T-helper 2 cell treated with Interferon-gamma antibody and Interleukin-4, amounts not matched to agents 5 μg/mL and 100 μg/mL, for 36 hours (primary cell): ENCODE results near the gene DLGAP3.

Experiments used
- DNase-seq: peaks from one replicate; pipeline ENCODE4 v3.0.0; 2021; ENCODE audit warnings: low spot score
- H3K27ac Mint-ChIP-seq: one replicate; pipeline ENCODE4 v1.8.0; 2021; ENCODE audit warnings: mild to moderate bottlenecking, mixed read lengths
- H3K27me3 Mint-ChIP-seq: one replicate; pipeline ENCODE4 v1.8.0; 2021; ENCODE audit warnings: low read depth, mixed read lengths
- H3K36me3 Mint-ChIP-seq: one replicate; pipeline ENCODE4 v1.8.0; 2021; ENCODE audit warnings: low read depth, mixed read lengths
- H3K4me1 Mint-ChIP-seq: one replicate; pipeline ENCODE4 v1.8.0; 2021; ENCODE audit warnings: low read depth, mixed read lengths
- H3K4me3 Mint-ChIP-seq: one replicate; pipeline ENCODE4 v1.8.0; 2022; ENCODE audit warnings: mild to moderate bottlenecking, moderate library complexity, mixed read lengths
- H3K9me3 Mint-ChIP-seq: one replicate; pipeline ENCODE4 v1.8.0; 2021; ENCODE audit warnings: mixed read lengths

The DLGAP3 gene

GRCh38 chr1:34874296-34874952, 55.0 kb downstream of the DLGAP3 start:
- H3K36me3 Mint-ChIP-seq, result no peaks in the 10 kb centered on the region
- peaks cover 43% of the 10 kb centered on the region for H3K27me3 Mint-ChIP-seq
- DNase-seq, result no peak
- no peaks in the 10 kb centered on the region for H3K9me3 Mint-ChIP-seq
- no peak overlapping the region for H3K27ac Mint-ChIP-seq
- H3K4me1 Mint-ChIP-seq, result no peaks in the 10 kb centered on the region
- H3K4me3 Mint-ChIP-seq, result no peak overlapping the region

- Mint-ChIP-seq H3K36me3 (no peaks in the 10 kb centered on the region), H3K9me3 (no peaks in the 10 kb centered on the region), H3K27ac (no peak overlapping the region), H3K4me3 (no peak overlapping the region), H3K4me1 (no peaks in the 10 kb centered on the region), H3K27me3 (peaks cover 50% of the 10 kb centered on the region)
- no peak for DNase-seq
Measured at GRCh38 chr1:34872133-34872503, 57.3 kb downstream of the DLGAP3 start.

- no peak for DNase-seq
- Mint-ChIP-seq H3K4me3 (no peak overlapping the region), H3K9me3 (no peaks in the 10 kb centered on the region), H3K27me3 (peaks cover 47% of the 10 kb centered on the region), H3K4me1 (no peaks in the 10 kb centered on the region), H3K27ac (no peak overlapping the region), H3K36me3 (no peaks in the 10 kb centered on the region)
Measured at GRCh38 chr1:34871443-34872132, 57.9 kb downstream of the DLGAP3 start.

- Mint-ChIP-seq H3K27ac (no peak overlapping the region), H3K36me3 (no peaks in the 10 kb centered on the region), H3K4me1 (no peaks in the 10 kb centered on the region), H3K27me3 (peaks cover 41% of the 10 kb centered on the region), H3K4me3 (no peak overlapping the region), H3K9me3 (no peaks in the 10 kb centered on the region)
- DNase-seq, result no peak
Measured at GRCh38 chr1:34870395-34870794, 59.1 kb downstream of the DLGAP3 start.

GRCh38 chr1:34869760-34870159, 59.7 kb downstream of the DLGAP3 start:
- Mint-ChIP-seq H3K4me3 (no peak overlapping the region), H3K36me3 (no peaks in the 10 kb centered on the region), H3K27me3 (peaks cover 40% of the 10 kb centered on the region), H3K4me1 (peaks cover 2% of the 10 kb centered on the region), H3K9me3 (no peaks in the 10 kb centered on the region), H3K27ac (no peak overlapping the region)
- DNase-seq, result no peak

- H3K4me3 Mint-ChIP-seq, result peak overlapping the region; percentile 9
- no peak overlapping the region for H3K27ac Mint-ChIP-seq
- H3K36me3 Mint-ChIP-seq, result no peaks in the 10 kb centered on the region
- no peak for DNase-seq
- peaks cover 33% of the 10 kb centered on the region for H3K27me3 Mint-ChIP-seq
- peaks cover 15% of the 10 kb centered on the region for H3K4me1 Mint-ChIP-seq
- no peaks in the 10 kb centered on the region for H3K9me3 Mint-ChIP-seq
Measured at GRCh38 chr1:34868230-34869049, 61.0 kb downstream of the DLGAP3 start.

GRCh38 chr1:34867415-34867814, 62.0 kb downstream of the DLGAP3 start:
- no peaks in the 10 kb centered on the region for H3K36me3 Mint-ChIP-seq
- H3K27ac Mint-ChIP-seq, result no peak overlapping the region
- no peak for DNase-seq
- no peaks in the 10 kb centered on the region for H3K9me3 Mint-ChIP-seq
- H3K4me1 Mint-ChIP-seq, result peaks cover 19% of the 10 kb centered on the region
- H3K27me3 Mint-ChIP-seq, result peaks cover 25% of the 10 kb centered on the region
- peak overlapping the region; percentile 6 for H3K4me3 Mint-ChIP-seq

GRCh38 chr1:34866762-34867109, 62.7 kb downstream of the DLGAP3 start:
- peaks cover 19% of the 10 kb centered on the region for H3K4me1 Mint-ChIP-seq
- H3K36me3 Mint-ChIP-seq, result no peaks in the 10 kb centered on the region
- no peak for DNase-seq
- peaks cover 18% of the 10 kb centered on the region for H3K27me3 Mint-ChIP-seq
- no peak overlapping the region for H3K27ac Mint-ChIP-seq
- H3K4me3 Mint-ChIP-seq, result peak overlapping the region; percentile 79
- H3K9me3 Mint-ChIP-seq, result no peaks in the 10 kb centered on the region

- peak; percentile 88 for DNase-seq
- no peaks in the 10 kb centered on the region for H3K36me3 Mint-ChIP-seq
- peaks cover 12% of the 10 kb centered on the region for H3K27me3 Mint-ChIP-seq
- no peaks in the 10 kb centered on the region for H3K9me3 Mint-ChIP-seq
- H3K4me1 Mint-ChIP-seq, result peaks cover 19% of the 10 kb centered on the region
- H3K4me3 Mint-ChIP-seq, result peak overlapping the region; percentile 79
- peak overlapping the region; percentile 76 for H3K27ac Mint-ChIP-seq
Measured at GRCh38 chr1:34865981-34866761, 63.3 kb downstream of the DLGAP3 start.

GRCh38 chr1:34865573-34865972, 63.9 kb downstream of the DLGAP3 start:
- no peaks in the 10 kb centered on the region for H3K36me3 Mint-ChIP-seq
- H3K9me3 Mint-ChIP-seq, result no peaks in the 10 kb centered on the region
- H3K27ac Mint-ChIP-seq, result no peak overlapping the region
- peaks cover 9% of the 10 kb centered on the region for H3K27me3 Mint-ChIP-seq
- no peak for DNase-seq
- H3K4me3 Mint-ChIP-seq, result no peak overlapping the region
- H3K4me1 Mint-ChIP-seq, result peaks cover 19% of the 10 kb centered on the region

GRCh38 chr1:34864759-34865158, 64.7 kb downstream of the DLGAP3 start:
- no peak for DNase-seq
- H3K36me3 Mint-ChIP-seq, result peaks cover 2% of the 10 kb centered on the region
- H3K27me3 Mint-ChIP-seq, result peaks cover 9% of the 10 kb centered on the region
- peak overlapping the region; percentile 56 for H3K27ac Mint-ChIP-seq
- H3K4me1 Mint-ChIP-seq, result peaks cover 26% of the 10 kb centered on the region
- peak overlapping the region; percentile 74 for H3K4me3 Mint-ChIP-seq
- no peaks in the 10 kb centered on the region for H3K9me3 Mint-ChIP-seq

GRCh38 chr1:34863501-34863900, 65.9 kb downstream of the DLGAP3 start:
- H3K27ac Mint-ChIP-seq, result peak overlapping the region; percentile 60
- DNase-seq, result no peak

GRCh38 chr1:34859446-34860200, 69.8 kb downstream of the DLGAP3 start, which contains the start of gene SMIM12:
Gene SMIM12 (minus strand): TSS chr1:34859749. CDS start chr1:34855977, 3,772 bp downstream.
- Mint-ChIP-seq H3K4me3 (peak within 1 kb of the TSS; percentile 99), H3K27ac (peak within 1 kb of the TSS; percentile 94), H3K9me3 (no peaks in the 10 kb centered on the region), H3K27me3 (no peaks in the 10 kb centered on the region), H3K36me3 (peaks cover 18% of the 10 kb centered on the region), H3K4me1 (peaks cover 41% of the 10 kb centered on the region)
- peak; percentile 94 for DNase-seq

More at GRCh38 chr1:34863501-34863900, 65.9 kb downstream of the DLGAP3 start:
- Mint-ChIP-seq H3K36me3 (peaks cover 6% of the 10 kb centered on the region), H3K4me1 (peaks cover 33% of the 10 kb centered on the region), H3K9me3 (no peaks in the 10 kb centered on the region), H3K4me3 (peak overlapping the region; percentile 74), H3K27me3 (peaks cover 9% of the 10 kb centered on the region)
